Psoas muscle (tissue), 8 donors: ENCODE data around the gene GDNF. TPM values are rescaled to one million over a fixed set of nuclear protein-coding genes. Genes with fewer than 3 reads are reported as not detected.

Experiments
- ATAC-seq, 4 donors: fragments of 200-7000 bp; cut with Tn5 transposase; one replicate each; pipeline ENCODE4 v1.9.1; 2020; ENCODE audit warnings: moderate library complexity in 3 of 4, mild to moderate bottlenecking in 2 of 4
- DNase-seq, 2 donors: peaks; one replicate each; pipeline ENCODE4 v3.0.0-alpha.2; 2020
- H3K27ac ChIP-seq: fragments of 200-600 bp; one replicate; pipeline ENCODE4 v1.8.0; 2022
- H3K27me3 ChIP-seq, 3 donors: fragments of 200-600 bp in 1 of 3; one replicate each; pipeline versions ENCODE4 v1.6.1 to v1.8.0; 2013 to 2022; ENCODE audit warnings: low read length in 2 of 3, mild to moderate bottlenecking in 2 of 3, moderate library complexity in 1 of 3; ENCODE audit not compliant: insufficient read depth in 3 of 3
- H3K36me3 ChIP-seq, 2 donors: fragments of 200-600 bp in 1 of 2; one replicate each; pipeline versions ENCODE4 v1.6.1 to v1.8.0; 2013 to 2022; ENCODE audit warnings: low read depth in 1 of 2, mild to moderate bottlenecking in 1 of 2, moderate library complexity in 1 of 2; ENCODE audit not compliant: insufficient read depth in 1 of 2
- H3K4me1 ChIP-seq: fragments of 200-600 bp; one replicate; pipeline ENCODE4 v1.8.0; 2022
- H3K4me3 ChIP-seq: fragments of 200-600 bp; one replicate; pipeline ENCODE4 v1.8.0; 2022; ENCODE audit warnings: mild to moderate bottlenecking
- H3K9me3 ChIP-seq: fragments of 200-600 bp; one replicate; pipeline ENCODE4 v1.8.0; 2022
- WGBS, 3 donors: extraction: QIAGEN DNeasy Blood & Tissue Kit; methylation state at CpG; one replicate each; pipeline versions ENCODE4 v1.1.6 to v1.1.7; 2013; 5-methylcytosine and 5-hydroxymethylcytosine counted together
- intact Hi-C, 2 donors: fragments of 100-400 bp; cut with DNase I; formaldehyde crosslinking; loops; one replicate each; pipeline versions ENCODE4 v1.11.0 to v1.14.2; 2022
- polyA plus RNA-seq, 3 donors: library from polyadenylated mRNA; stranded (reverse); fragments of 200-250 nt; gene quantifications; one replicate each; pipeline ENCODE4 v1.2.3, GENCODE V29; 2013
- total RNA-seq, 4 donors: library from RNA; stranded (reverse); fragmentation: NEBNext Ultra II Directional in 2 of 4; extraction: Animal tissue kit (Norgen Biotek cat#: 25700) in 2 of 4; gene quantifications; one replicate each; pipeline versions ENCODE4 v1.2.1 to v1.2.4, GENCODE V29; 2021 to 2023
- TF ChIP-seq, protein P1 (sequence below): fragments of 200-600 bp; IDR thresholded peaks from one replicate; pipeline ENCODE4 v1.8.0; 2022; ENCODE audit warnings: antibody characterized with exemption
- donor health status: healthy with polysubstance abuse.
- donor health status: DM: no; HTN: no; CAD: no; lungs with moderate emphysema.
- donor health status: Bipolar disorder and iron deficiency.
- donor health status: healthy.
- donor health status: DM: yes; HTN: yes; CAD: no.
- donor health status: DM: no; HTN: no; CAD: no.
- donor health status: DM: no; HTN: no; CAD: no.
- donor health status: DM: yes; HTN: yes; CAD: no.

GDNF gene
- total and polyA plus RNA-seq, 7 donors: 0.43 to 155 (median 14.5) TPM

DNA sequence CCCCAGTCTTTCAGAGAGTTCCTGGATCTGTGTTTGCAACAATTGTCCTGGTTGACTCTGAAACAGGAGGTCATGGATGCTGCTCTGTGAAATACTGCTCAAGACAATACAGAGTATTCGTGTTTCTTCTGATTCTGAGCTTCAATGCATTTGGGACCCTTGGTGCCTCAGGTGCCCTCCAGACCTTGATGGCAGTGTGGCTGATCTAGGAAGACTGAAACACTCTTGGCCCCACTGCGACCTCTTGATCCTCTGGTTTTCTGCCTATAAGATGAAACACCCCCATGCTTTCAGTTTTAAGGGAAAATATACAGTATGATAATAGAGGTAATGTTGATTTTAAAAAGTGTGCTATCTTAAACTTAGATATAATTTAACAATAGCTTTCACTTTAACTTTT is 67.6 kb downstream of the GDNF start:
- ATAC-seq (no peak), DNase-seq (no peak)
- H3K4me3 ChIP-seq: no peak overlapping the region
- peaks cover 9% of the 10 kb centered on the region for H3K9me3 ChIP-seq
- no peaks in the 10 kb centered on the region for H3K27me3 ChIP-seq
- intact Hi-C loops: no loop called here
- H3K27ac ChIP-seq: no peak overlapping the region
- H3K4me1 ChIP-seq: peaks cover 4% of the 10 kb centered on the region
- WGBS, 3 donors: 93 to 94% (median 93%) methylated on average over 2 of the region's 2 CpGs
- TF ChIP-seq, protein P1, sequence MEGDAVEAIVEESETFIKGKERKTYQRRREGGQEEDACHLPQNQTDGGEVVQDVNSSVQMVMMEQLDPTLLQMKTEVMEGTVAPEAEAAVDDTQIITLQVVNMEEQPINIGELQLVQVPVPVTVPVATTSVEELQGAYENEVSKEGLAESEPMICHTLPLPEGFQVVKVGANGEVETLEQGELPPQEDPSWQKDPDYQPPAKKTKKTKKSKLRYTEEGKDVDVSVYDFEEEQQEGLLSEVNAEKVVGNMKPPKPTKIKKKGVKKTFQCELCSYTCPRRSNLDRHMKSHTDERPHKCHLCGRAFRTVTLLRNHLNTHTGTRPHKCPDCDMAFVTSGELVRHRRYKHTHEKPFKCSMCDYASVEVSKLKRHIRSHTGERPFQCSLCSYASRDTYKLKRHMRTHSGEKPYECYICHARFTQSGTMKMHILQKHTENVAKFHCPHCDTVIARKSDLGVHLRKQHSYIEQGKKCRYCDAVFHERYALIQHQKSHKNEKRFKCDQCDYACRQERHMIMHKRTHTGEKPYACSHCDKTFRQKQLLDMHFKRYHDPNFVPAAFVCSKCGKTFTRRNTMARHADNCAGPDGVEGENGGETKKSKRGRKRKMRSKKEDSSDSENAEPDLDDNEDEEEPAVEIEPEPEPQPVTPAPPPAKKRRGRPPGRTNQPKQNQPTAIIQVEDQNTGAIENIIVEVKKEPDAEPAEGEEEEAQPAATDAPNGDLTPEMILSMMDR: no peak
- no peaks in the 10 kb centered on the region for H3K36me3 ChIP-seq

DNA sequence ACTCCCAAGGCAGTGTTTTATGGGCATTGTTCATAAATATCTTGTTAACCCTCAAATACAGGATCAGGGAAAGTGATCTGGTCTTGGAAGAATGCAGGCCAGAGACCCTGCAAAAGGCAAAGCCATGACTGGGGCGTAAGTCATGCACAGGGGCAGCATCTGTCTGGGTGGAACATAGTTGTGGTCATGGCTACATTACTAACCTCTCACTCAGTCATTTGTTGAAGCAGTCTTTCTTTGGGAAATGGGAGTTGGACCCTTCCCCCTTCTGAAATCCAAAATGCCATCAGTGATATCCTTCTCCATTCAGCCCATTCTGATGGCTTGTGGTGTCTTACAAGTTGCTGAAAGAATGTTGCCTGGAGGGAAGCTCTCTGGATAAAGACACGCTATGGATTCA is 68.1 kb downstream of the GDNF start:
- H3K4me3 ChIP-seq: no peak overlapping the region
- ATAC-seq (no peak), DNase-seq (no peak)
- peaks cover 9% of the 10 kb centered on the region for H3K9me3 ChIP-seq
- no peak overlapping the region for H3K27ac ChIP-seq
- intact Hi-C loops: no loop called here
- H3K36me3 ChIP-seq: no peaks in the 10 kb centered on the region
- no peaks in the 10 kb centered on the region for H3K27me3 ChIP-seq
- 61 to 83% (median 76%) methylated on average over 2 of the region's 2 CpGs for WGBS, 3 donors
- H3K4me1 ChIP-seq: peaks cover 4% of the 10 kb centered on the region
- TF ChIP-seq, protein P1: no peak

DNA sequence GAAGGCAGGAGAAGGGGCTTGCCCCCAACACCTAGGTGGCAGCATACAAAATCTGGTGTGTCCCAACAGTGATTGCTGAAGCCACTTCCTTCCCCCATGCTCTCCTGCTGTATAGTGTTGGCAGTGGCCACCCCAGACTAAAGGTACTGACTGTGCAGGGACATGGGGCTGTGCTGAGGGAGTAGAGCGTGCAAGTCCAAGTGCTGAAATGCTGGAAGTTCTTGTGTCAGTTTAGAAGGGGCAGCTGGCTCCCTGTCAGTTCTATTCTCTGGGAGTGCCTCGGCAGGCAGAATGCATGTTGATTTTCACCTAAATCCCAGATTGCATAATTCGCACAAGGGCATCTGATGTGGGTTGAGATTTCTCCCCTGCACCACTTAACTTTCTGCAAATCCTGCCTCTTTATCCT is 68.6 kb downstream of the GDNF start:
- ATAC-seq (no peak), DNase-seq (no peak)
- Histone ChIP-seq H3K27ac (no peak overlapping the region), H3K4me3 (no peak overlapping the region), H3K36me3 (no peaks in the 10 kb centered on the region), H3K27me3 (no peaks in the 10 kb centered on the region), H3K9me3 (peaks cover 9% of the 10 kb centered on the region), H3K4me1 (peaks cover under 1% of the 10 kb centered on the region)
- intact Hi-C loops: no loop called here
- TF ChIP-seq, protein P1: no peak
- WGBS, 3 donors: 51 to 67% (median 61%) methylated on average over 3 of the region's 3 CpGs

DNA sequence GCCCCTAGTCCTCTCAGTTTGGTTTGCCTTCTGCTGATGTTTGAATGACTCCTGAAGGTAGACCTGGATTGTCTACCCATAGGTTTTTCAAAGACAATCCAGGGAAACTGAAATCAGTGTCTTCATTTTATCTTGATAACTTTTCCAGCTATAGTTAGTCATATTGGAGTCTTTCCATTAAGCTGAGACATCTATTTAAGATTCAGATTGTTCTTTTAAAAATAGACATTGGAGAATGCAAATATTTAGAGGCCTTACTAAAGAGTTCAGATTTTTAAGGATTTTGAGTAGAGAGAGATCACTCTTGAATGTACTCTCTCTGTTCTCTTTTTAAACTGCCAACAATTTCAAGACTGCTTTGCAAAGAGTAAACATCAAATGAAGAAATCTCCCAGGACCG is 69.1 kb downstream of the GDNF start:
- Histone ChIP-seq H3K4me3 (no peak overlapping the region), H3K27ac (no peak overlapping the region), H3K36me3 (no peaks in the 10 kb centered on the region), H3K4me1 (no peaks in the 10 kb centered on the region), H3K27me3 (no peaks in the 10 kb centered on the region), H3K9me3 (peaks cover 9% of the 10 kb centered on the region)
- intact Hi-C loops: no loop called here
- 67 to 76% (median 71%) methylated on average over 1 of the region's 1 CpG for WGBS, 3 donors
- TF ChIP-seq, protein P1: no peak
- ATAC-seq (no peak), DNase-seq (no peak)

DNA sequence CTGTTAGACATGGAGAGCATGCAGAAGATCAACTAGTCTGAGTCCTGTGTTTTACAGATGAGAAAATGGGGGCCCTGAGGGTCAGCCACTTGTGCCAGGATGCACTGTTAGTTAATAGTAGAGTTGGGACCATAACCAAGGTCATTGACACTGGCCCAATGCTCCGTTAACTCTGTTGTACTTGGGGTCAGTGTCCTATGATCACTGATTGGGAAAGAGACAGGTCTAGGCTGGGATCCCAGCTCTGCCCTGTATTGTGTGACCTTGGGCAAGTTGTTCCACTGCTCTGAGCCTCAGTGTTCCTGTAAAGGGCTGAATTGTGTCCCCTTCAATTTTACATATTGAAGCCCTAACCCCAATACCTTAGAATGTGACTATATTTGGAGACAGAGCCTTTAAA is 70.0 kb downstream of the GDNF start:
- TF ChIP-seq, protein P1: no peak
- Histone ChIP-seq H3K27ac (no peak overlapping the region), H3K4me3 (no peak overlapping the region), H3K36me3 (no peaks in the 10 kb centered on the region), H3K9me3 (peaks cover 5% of the 10 kb centered on the region), H3K27me3 (no peaks in the 10 kb centered on the region), H3K4me1 (no peaks in the 10 kb centered on the region)
- DNase-seq (no peak), ATAC-seq (no peak)
- intact Hi-C loops: no loop called here
- WGBS, 3 donors: 73 to 91% (median 76%) methylated on average over 1 of the region's 1 CpG
